IMR-90 (cell line): ENCODE results near the gene RAB40A. TPM values are rescaled to one million over a fixed set of nuclear protein-coding genes. Genes with fewer than 3 reads are reported as not detected.
"Not testable (repeated sequence)": the region's sequence is repeated elsewhere in the genome, so short reads cannot be mapped to it uniquely, and the experiment has no call there.

ENCODE experiments used
- ATAC-seq: fragments of 200-7000 bp; cut with Tn5 transposase; 2 replicates; pipeline ENCODE4 v1.9.1; 2020; ENCODE audit warnings: low read depth, mild to moderate bottlenecking, moderate library complexity
- BruUV-seq: library from RNA; stranded (reverse); fragments of 400-500 nt; replicated peaks from 2 replicates; lab custom pipeline; 2021; lab: Mats Ljungman, UMichigan
- CTCF ChIA-PET: fragments of 300-600 bp; formaldehyde crosslinking; extraction: SDS; loops from one replicate; lab custom pipeline; 2021; ENCODE audit warnings: antibody characterized with exemption; lab: Yijun Ruan, JAX
- POLR2A ChIA-PET: fragments of 300-600 bp; sonication (Branson Sonifier 250); formaldehyde crosslinking; loops from one replicate; lab custom pipeline; 2022; ENCODE audit warnings: antibody characterized with exemption; ENCODE audit not compliant: unreplicated experiment; lab: Charles Lee
- DNase-seq: peaks from one replicate; pipeline ENCODE4 v3.0.0; 2013
- H2AFZ ChIP-seq: replicated peaks from 2 replicates; pipeline ENCODE3; 2013; ENCODE audit warnings: low read length, mild to moderate bottlenecking; ENCODE audit not compliant: poor library complexity
- H2AK5ac ChIP-seq: 2 replicates; pipeline ENCODE4 v1.6.1; 2013; ENCODE audit warnings: low read depth, low read length, inconsistent platforms
- H2AK9ac ChIP-seq: replicated peaks from 2 replicates; pipeline ENCODE3; 2013; ENCODE audit warnings: mild to moderate bottlenecking, low read depth, low read length, moderate library complexity; ENCODE audit not compliant: poor library complexity
- H2BK120ac ChIP-seq: 2 replicates; pipeline ENCODE4 v1.6.1; 2013; ENCODE audit warnings: low read depth, low read length, inconsistent platforms
- H2BK15ac ChIP-seq: 3 replicates; pipeline ENCODE4 v1.6.1; 2013; ENCODE audit warnings: low read depth, low read length, inconsistent platforms
- H2BK20ac ChIP-seq: 2 replicates; pipeline ENCODE4 v1.6.1; 2013; ENCODE audit warnings: low read depth, mild to moderate bottlenecking, inconsistent platforms, low read length, moderate library complexity
- H2BK5ac ChIP-seq: 2 replicates; pipeline ENCODE4 v1.6.1; 2013; ENCODE audit warnings: mild to moderate bottlenecking, low read depth, low read length, inconsistent platforms; ENCODE audit not compliant: poor library complexity, severe bottlenecking
- H3K14ac ChIP-seq: replicated peaks from 2 replicates; pipeline ENCODE4 v1.6.1; 2013; ENCODE audit warnings: low read depth, low read length, inconsistent platforms
- H3K18ac ChIP-seq: 2 replicates; pipeline ENCODE4 v1.6.1; 2013; ENCODE audit warnings: low read depth, low read length, control low read depth
- H3K23ac ChIP-seq: 2 replicates; pipeline ENCODE4 v1.6.1; 2013; ENCODE audit warnings: low read depth, low read length, inconsistent platforms
- H3K27ac ChIP-seq: 2 replicates; pipeline ENCODE4 v1.5.1; 2013; ENCODE audit warnings: mild to moderate bottlenecking, control low read depth, low read length; ENCODE audit not compliant: insufficient read depth
- H3K27me3 ChIP-seq: 2 replicates; pipeline ENCODE4 v1.6.1; 2013; ENCODE audit warnings: low read length; ENCODE audit not compliant: control insufficient read depth, insufficient read depth
- H3K36me3 ChIP-seq: 2 replicates; pipeline ENCODE4 v1.6.1; 2013; ENCODE audit warnings: low read length, mixed read lengths; ENCODE audit not compliant: control insufficient read depth, insufficient read depth
- H3K4ac ChIP-seq: 2 replicates; pipeline ENCODE4 v1.6.1; 2013; ENCODE audit warnings: low read depth, low read length, inconsistent platforms
- H3K4me1 ChIP-seq: 2 replicates; pipeline ENCODE4 v1.6.1; 2013; ENCODE audit warnings: low read length, mixed read lengths; ENCODE audit not compliant: control insufficient read depth, insufficient read depth
- H3K4me2 ChIP-seq: 2 replicates; pipeline ENCODE4 v1.6.1; 2013; ENCODE audit warnings: low read depth, mild to moderate bottlenecking, control low read depth, low read length, moderate library complexity
- H3K4me3 ChIP-seq: 2 replicates; pipeline ENCODE4 v1.5.1; 2013; ENCODE audit warnings: low read depth, mild to moderate bottlenecking, control low read depth, low read length, moderate library complexity; ENCODE audit not compliant: insufficient read depth
- H3K56ac ChIP-seq: 2 replicates; pipeline ENCODE4 v1.6.1; 2013; ENCODE audit warnings: low read length, inconsistent platforms; ENCODE audit not compliant: insufficient read depth; ENCODE audit errors: extremely low read depth
- H3K79me1 ChIP-seq, 2 experiments: 2 replicates each; pipeline ENCODE4 v1.6.1; 2013; ENCODE audit warnings: low read length in 2 of 2, inconsistent platforms in 1 of 2, low read depth in 1 of 2
- H3K9ac ChIP-seq: 2 replicates; pipeline ENCODE4 v1.6.1; 2013; ENCODE audit warnings: low read depth, low read length, control low read depth
- H3K9me1 ChIP-seq: 2 replicates; pipeline ENCODE4 v1.6.1; 2013; ENCODE audit warnings: low read length, inconsistent platforms; ENCODE audit not compliant: insufficient read depth
- H3K9me3 ChIP-seq: 2 replicates; pipeline ENCODE4 v1.6.1; 2013; ENCODE audit warnings: low read length; ENCODE audit not compliant: control insufficient read depth, insufficient read depth
- H4K20me1 ChIP-seq: 2 replicates; pipeline ENCODE4 v1.6.1; 2013; ENCODE audit warnings: low read length, inconsistent platforms; ENCODE audit not compliant: insufficient read depth
- H4K5ac ChIP-seq: 2 replicates; pipeline ENCODE4 v1.6.1; 2013; ENCODE audit warnings: mild to moderate bottlenecking, low read depth, low read length, control low read depth
- H4K8ac ChIP-seq, 2 experiments: 2 replicates each; pipeline ENCODE4 v1.6.1; 2013; ENCODE audit warnings: low read depth in 2 of 2, low read length in 2 of 2, control low read depth in 1 of 2, inconsistent platforms in 1 of 2
- H4K91ac ChIP-seq: 2 replicates; pipeline ENCODE4 v1.6.1; 2013; ENCODE audit warnings: low read depth, low read length, inconsistent platforms; ENCODE audit not compliant: insufficient read depth
- RAD21 ChIP-seq: IDR thresholded peaks from 2 replicates; pipeline ENCODE4 v1.6.1; 2012; ENCODE audit warnings: low read length, improper control_type of control experiment
- WGBS, 2 experiments: methylation state at CpG; one replicate each; pipeline versions ENCODE4 v1.1.5 to v1.1.7; 2013; ENCODE audit warnings: missing lambda C conversion rate in 2 of 2; ENCODE audit not compliant: insufficient read length in 1 of 2; ENCODE audit errors: extremely low coverage in 2 of 2; 5-methylcytosine and 5-hydroxymethylcytosine counted together
- dilution Hi-C: fragments of 300-500 bp; cut with HindIII; formaldehyde crosslinking; loops from one replicate; pipeline ENCODE4 v1.14.3; 2018; ENCODE audit warnings: low sequenced_read_pairs; ENCODE audit not compliant: unreplicated experiment
- in situ Hi-C: fragments of 300-500 bp; cut with MboI; formaldehyde crosslinking; loops from 3 replicates; pipeline ENCODE4 v1.14.3; 2019; ENCODE audit warnings: low sequenced_read_pairs, inconsistent platforms, mixed read lengths
- intact Hi-C: fragments of 100-400 bp; cut with micrococcal nuclease; formaldehyde crosslinking; loops from 2 replicates; pipeline ENCODE4 v1.10.0; 2022
- polyA plus RNA-seq, 3 experiments: library from polyadenylated mRNA; depleted of rRNA; stranded (reverse); fragments of >200 nt; gene quantifications; 2 replicates each; pipeline ENCODE4 v1.2.3, GENCODE V29; 2012; ENCODE audit warnings: low replicate concordance in 1 of 3
- total RNA-seq: library from RNA; depleted of rRNA; stranded (reverse); fragments of >200 nt; gene quantifications from 2 replicates; pipeline ENCODE4 v1.2.3, GENCODE V29; 2012
- TF ChIP-seq, protein P1 (sequence below): conservative IDR thresholded peaks from 2 replicates; pipeline ENCODE4 v1.5.1; 2012; ENCODE audit warnings: mild to moderate bottlenecking, low read depth, low read length, improper control_type of control experiment

Gene RAB40A
- total and polyA plus RNA-seq, 2 of the 4 experiments (the other 2 are of a cell fraction) = under 0.01 to 0.26 TPM

DNA sequence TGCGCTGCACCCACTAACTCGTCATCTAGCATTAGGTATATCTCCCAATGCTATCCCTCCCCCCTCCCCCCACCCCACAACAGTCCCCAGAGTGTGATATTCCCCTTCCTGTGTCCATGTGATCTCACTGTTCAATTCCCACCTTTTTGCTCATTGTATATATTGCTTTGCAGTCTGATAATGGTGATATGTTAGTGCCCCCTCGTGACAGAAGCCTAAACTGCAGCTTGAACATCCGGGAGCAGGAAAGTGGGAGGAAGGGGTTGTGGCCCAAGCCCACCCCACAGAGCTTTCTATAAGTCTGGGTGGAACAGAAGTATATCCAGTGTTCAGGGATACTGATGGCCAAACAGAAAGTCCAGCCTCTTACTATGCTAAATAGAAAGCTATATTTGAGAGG is 29.6 kb downstream of the RAB40A start:
- H3K14ac ChIP-seq, H3K79me1 ChIP-seq, H3K27me3 ChIP-seq, H2AFZ ChIP-seq, BruUV-seq, H3K4me2 ChIP-seq, H3K23ac ChIP-seq, H3K9me3 ChIP-seq, H4K5ac ChIP-seq, H3K36me3 ChIP-seq, dilution Hi-C loops, in situ Hi-C loops, H4K91ac ChIP-seq, H2BK120ac ChIP-seq, H3K4ac ChIP-seq, POLR2A ChIA-PET, H2AK9ac ChIP-seq, H4K8ac ChIP-seq, H3K4me1 ChIP-seq, H3K18ac ChIP-seq, H3K9me1 ChIP-seq, H2BK5ac ChIP-seq, H2AK5ac ChIP-seq, H2BK20ac ChIP-seq, H3K27ac ChIP-seq, H3K4me3 ChIP-seq, H3K56ac ChIP-seq, H3K9ac ChIP-seq, H4K20me1 ChIP-seq, H2BK15ac ChIP-seq: not testable (repeated sequence)
- peak; percentile 16 for DNase-seq
- peak; percentile 61; the same call in 1 of the 2 replicates for ATAC-seq
- intact Hi-C loops = loop anchor here (1.0 to 10.0 kb wide), 4 partner anchors 278 to 945 kb away; no protein-coding TSS in a partner anchor
- TF ChIP-seq, protein P1, sequence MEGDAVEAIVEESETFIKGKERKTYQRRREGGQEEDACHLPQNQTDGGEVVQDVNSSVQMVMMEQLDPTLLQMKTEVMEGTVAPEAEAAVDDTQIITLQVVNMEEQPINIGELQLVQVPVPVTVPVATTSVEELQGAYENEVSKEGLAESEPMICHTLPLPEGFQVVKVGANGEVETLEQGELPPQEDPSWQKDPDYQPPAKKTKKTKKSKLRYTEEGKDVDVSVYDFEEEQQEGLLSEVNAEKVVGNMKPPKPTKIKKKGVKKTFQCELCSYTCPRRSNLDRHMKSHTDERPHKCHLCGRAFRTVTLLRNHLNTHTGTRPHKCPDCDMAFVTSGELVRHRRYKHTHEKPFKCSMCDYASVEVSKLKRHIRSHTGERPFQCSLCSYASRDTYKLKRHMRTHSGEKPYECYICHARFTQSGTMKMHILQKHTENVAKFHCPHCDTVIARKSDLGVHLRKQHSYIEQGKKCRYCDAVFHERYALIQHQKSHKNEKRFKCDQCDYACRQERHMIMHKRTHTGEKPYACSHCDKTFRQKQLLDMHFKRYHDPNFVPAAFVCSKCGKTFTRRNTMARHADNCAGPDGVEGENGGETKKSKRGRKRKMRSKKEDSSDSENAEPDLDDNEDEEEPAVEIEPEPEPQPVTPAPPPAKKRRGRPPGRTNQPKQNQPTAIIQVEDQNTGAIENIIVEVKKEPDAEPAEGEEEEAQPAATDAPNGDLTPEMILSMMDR = peak; percentile 51
- peak; percentile 47 for TF ChIP-seq RAD21
- CTCF ChIA-PET = interaction anchor here (0.7 to 1.7 kb wide), 5 partner anchors 12 to 538 kb away, joined by 3 to 9 read pairs (median 4); no protein-coding TSS in a partner anchor
- WGBS, 2 experiments = no CpG with 5 or more reads among the region's 4 CpGs
